NCI-H1092 treated with DMSO at 0.1 percent for 48 hours (cell line): Measurements from ENCODE around the gene ZNF865.

Experiments
- DNase-seq: peaks from one replicate; lab custom pipeline; 2025; lab: John Stamatoyannopoulos, UW

ZNF865 gene

DNA sequence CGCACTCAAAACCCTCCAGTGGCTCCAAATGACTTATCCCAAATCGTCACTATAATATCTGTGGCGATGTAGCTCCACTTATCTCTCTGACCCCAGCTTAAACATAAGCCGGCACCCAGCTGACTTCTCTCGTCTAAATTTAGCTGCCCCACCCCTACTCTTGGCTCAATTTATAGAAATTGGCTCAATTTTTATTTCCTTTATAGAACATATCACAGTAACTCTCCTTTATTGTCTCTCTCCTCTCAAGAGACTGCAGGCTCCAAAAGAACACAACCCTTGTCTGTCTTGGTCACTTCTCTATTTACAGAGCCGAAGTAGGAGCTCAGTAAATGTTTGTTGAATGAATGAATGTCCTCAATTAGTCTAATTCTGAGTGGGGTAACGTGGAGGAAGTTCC lies 18.1 kb downstream of the ZNF865 start:
- DNase-seq, result no peak

DNA sequence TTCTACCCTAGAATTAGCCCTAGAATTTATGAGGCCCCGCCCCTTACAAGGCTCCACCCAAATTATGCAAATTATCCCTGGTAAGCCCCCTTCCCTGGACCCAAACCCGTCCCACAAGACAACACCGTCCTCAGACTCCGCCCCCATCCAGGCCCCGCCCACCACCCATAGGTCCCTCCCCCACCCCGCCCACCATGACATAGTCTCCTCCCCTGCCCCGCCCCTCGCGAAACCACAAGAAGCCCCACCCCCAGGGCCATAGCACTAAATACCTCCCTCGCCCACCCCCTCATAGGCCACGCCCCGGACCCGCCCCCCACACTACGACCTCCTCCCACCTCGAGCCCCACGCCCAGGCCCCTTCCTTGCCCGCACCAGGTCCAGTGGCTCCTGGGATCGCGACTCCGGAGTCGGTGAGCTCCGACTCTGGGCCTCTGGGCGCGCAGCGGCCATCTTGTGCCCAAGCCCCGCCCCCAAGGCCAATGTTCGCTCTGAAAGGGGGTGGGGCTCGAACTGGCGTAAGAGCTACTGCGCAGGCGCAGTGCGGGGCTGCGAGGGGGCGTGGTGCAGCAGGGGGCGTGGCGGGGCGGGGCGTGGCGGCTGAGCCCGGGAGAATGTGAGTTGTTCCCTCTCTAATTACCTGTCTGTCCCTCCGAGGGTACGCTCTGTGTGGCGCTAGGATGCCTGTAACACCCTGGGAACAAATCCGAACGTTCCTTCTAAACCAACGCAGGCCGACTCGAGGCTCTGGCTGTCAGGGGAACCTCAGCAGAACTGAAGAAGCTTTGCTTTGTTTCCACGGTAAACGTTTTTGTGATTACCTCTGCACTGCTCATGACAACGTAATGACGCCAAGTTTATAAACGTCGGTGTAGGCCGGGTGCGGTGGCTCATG lies 18.9 kb downstream of the ZNF865 start, which contains the start of gene ZNF784:
TSS of gene ZNF784 (minus strand) at position 458 of the 895 bp plus-strand sequence. CDS start at position 453, 5 bp downstream.
- peak; percentile 89 for DNase-seq

DNA sequence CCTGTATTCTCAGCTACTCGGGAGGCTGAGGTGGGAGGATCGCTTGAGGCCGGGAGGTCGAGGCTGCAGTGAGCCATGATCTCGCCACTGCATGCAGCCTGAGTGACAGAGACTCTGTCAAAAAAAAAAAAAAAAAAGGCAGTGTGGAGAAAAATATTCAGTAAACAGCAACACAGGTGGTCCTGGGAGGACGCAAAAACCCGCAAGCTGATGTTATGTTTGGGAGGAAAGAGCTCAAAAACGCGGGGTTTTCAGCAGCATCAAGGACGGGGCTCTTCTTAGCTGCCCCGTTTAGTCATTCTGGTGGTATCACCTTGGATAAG lies 19.5 kb downstream of the ZNF865 start:
- DNase-seq, result no peak

DNA sequence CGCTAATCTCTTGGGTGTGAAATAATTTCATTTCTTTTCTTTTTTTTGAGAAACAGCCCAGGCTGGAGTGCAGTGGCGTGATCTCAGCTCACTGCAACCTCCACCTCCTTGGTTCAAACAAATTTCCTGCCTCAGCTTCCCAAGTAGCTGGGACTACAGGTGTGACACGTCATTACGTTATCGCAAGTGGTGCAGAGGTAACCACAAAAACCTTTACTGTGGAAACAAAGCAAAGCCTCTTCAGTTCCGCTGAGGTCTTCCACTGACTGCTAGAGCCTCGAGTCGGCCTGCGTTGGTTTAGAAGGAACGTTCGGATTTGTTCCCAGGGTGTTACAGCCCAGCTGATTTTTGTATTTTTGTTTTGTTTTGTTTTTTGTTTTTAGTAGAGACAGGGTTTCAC lies 20.9 kb downstream of the ZNF865 start:
- no peak for DNase-seq

DNA sequence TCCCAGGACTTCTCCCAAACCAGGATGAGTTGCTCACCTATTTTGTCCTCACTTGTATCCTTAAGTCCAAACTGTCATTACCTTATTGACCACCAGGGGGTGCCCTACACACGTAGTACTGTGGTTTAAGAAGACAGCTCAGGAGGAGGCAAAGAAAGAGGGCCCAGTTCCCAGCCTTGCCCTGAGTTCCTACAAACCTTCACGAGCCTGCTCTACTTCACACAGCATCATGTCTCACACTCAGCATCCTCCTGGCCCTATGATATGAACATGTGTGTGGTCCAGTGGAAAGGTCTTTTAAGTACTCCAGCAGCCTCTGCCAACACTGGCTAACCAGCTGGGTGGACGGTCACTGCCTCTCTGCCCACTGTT lies 27.0 kb downstream of the ZNF865 start:
- DNase-seq, result peak; percentile 81

DNA sequence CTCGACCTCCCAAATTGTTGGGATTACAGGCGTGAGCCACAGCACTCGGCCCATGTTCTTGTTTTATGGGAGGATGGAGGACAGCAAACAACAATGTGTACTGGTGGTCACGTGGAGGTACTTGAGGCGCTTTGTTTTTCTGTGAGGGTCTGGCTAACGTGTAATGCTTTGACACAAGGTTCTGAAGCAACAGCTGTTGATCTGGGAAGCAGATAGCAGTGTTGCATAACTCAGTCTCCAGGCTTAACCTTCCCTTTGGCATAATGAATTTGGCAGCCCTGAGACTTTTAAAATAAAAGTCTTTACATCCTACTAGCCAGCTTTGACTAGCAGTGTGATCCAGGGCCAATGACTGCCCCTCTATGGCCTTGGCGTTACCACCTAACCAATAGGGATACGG lies 28.4 kb downstream of the ZNF865 start:
- DNase-seq, result no peak

DNA sequence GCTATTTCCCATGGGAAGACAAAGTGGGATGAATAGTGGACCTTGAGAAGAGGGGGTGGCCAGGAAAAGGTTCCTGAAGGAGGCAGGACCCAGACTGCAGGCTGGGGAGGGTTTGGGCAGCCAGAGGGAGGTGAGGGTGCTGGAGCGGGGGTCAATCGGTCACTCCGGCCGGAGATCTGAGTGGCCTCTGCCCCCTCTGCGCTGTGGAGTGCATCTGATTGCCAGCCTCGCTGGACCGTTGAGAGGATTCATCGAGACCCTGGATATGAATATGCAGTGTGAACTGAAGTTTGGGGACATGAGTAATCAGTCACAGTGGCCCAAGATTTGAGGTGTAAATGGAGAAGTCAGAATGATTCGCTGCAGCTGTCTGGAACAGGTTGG lies 29.9 kb downstream of the ZNF865 start:
- DNase-seq, result no peak

DNA sequence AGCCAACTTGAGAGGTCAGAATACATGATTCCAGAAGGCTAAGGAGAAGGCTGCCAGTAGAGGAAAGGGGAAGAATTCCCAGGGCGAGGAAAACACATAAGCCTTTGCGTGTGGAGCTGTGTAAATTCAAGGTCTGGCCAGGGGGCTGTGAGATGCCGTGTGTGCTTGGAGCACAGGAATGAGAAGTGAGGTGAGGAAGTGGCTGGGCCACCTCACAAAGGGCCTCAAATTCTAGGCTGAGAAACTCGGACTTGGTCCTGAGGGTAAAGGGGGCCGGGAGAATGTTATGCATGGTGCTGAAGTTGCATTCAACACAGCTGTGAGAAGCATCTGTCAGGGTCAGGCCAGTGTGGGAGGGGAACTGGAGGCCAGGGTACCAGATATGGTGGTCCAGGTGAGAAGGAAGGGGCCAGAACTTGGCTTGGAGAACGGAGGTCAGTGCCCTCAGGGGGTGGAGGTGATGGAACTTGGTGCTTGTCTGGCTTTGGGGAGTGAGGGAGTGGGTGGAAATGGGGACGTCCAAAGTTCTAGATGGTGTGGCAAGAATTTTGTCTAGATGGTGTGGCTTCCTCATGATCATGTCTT lies 30.5 kb downstream of the ZNF865 start:
- no peak for DNase-seq

DNA sequence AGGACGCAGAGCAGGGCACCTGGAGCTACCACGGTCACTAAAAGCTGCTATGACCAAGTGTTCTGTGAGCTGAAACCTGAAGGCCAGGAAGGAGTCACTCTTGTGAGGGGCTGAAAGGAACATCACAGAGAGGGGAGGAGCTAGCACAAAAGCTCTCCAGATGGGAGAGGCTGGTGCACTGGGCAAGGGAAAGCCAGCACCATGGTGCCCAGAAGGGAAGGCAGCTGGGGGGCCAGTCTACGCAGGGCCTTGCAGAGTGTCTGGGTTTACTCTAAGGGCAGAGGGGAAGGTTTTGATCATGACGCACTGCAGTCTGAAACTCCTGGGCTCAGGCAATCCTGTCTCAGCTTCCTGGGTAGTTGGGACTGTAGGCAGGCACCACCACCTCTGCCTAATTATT lies 31.3 kb downstream of the ZNF865 start:
- DNase-seq, result no peak

DNA sequence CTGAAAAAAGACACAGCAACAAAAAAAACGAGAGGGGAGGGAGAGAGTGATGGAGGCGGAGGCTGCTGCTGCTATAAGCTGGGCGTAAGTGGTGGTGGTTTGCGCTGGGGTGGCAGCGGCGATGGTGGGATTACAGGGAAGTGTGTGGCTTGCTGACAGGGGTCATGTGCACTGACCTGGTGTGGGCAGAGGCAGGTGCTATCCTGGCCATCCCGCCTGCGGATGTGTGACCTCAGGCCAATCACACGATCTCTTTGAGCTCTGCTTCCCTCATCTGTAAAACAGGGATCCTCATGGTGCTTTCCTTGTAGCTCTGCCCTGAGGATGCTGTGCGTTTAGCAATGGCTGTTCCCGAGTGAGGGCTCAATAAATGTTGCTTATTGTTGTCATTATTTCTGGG lies 32.1 kb downstream of the ZNF865 start:
- DNase-seq, result no peak

DNA sequence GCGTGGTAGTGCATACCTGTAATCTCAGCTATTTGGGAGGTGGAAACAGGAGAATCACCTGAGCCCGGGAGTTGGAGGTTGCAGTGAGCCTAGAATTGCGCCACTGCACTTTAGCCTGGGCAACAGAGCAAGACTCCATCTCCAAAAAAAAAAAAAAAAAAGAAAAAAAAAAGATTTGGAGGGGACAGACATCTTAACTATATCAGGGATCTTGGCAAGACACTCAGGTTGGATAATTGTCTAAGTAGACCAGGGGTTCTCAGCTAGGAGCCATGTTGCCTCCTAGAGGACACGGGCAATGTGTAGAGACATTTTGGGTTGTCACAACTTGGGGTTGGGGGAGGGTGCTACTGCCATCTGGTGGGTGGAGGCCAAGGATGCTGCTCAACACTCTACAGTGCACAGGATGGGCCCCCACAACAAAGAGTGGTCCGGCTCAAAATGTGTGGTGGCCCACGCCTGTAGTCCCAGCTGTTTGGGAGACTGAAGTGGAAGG lies 33.5 kb downstream of the ZNF865 start:
- no peak for DNase-seq

DNA sequence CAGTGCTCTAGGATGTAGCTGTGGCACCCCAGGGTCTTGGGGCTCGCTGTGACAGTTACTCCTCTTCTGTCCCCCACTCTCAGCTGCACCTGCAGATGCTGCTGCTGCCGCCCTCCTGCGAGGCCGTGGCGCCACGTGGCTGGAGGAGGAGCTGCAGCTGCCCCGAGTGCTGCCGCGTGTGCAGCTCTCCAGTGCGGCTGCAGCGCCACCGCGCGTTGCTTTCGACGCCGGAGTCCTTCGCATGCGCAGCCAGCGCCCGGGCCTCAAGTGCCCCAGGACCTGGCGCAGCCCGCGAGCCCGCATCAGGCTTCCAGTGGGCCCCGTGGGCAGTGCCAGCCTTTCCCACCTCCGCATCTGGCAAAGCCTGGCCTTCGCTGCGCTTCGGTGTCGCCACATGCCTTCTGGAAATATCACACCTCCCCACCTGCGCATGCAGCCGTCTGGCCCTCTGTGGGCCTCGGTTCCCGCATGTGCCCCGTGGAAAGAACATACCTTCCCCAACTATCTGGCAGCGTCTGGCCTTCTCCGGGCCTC lies 34.7 kb downstream of the ZNF865 start:
- DNase-seq, result peak; percentile 42

DNA sequence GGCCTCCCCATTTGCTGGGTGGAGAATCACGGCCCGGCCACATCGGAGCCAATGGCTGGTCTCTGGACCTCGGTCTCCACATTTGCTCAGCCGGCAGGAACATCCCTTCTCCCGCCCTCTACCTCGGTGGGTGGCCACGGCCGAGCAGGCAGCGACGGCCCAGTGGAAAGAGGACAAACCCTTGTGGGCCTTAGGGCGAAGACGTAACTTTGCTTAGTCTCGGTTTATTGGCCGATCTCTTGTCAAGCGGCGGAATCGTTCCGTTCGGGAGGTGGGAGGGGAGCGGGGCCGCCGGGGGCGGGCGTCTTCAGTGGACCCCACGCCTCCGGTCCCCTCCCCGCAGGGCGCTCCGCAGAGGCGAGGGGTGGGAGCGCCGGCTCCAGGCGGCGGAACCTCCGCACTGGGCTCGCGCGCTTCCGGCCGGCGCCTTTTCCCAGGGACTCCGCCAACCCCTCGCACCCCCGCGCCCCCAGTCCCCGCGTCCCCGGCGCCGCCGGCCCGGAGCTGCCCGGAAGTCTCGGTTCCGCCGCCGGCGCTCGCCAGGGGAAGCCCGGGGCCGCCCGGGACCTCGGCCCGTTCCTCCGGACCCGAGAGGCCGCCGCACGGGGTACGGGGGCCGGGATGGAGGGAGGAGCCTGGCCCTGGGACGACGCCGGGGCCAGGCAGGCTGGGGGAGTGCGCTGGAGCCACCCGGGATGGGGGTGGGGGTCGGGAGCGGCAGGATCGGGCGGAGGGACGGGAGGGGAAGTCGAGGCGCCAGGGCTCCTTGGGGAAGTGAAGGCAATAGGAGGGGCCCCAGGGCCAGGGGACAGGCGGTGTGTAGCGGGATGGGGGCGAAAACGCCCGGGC lies 35.4 kb downstream of the ZNF865 start, which contains the start of gene ZNF580:
TSS of gene ZNF580 (plus strand) at position 426 of the 849 bp plus-strand sequence. CDS start 1,507 bp downstream, outside the sequence.
- DNase-seq, result peak; percentile 55

DNA sequence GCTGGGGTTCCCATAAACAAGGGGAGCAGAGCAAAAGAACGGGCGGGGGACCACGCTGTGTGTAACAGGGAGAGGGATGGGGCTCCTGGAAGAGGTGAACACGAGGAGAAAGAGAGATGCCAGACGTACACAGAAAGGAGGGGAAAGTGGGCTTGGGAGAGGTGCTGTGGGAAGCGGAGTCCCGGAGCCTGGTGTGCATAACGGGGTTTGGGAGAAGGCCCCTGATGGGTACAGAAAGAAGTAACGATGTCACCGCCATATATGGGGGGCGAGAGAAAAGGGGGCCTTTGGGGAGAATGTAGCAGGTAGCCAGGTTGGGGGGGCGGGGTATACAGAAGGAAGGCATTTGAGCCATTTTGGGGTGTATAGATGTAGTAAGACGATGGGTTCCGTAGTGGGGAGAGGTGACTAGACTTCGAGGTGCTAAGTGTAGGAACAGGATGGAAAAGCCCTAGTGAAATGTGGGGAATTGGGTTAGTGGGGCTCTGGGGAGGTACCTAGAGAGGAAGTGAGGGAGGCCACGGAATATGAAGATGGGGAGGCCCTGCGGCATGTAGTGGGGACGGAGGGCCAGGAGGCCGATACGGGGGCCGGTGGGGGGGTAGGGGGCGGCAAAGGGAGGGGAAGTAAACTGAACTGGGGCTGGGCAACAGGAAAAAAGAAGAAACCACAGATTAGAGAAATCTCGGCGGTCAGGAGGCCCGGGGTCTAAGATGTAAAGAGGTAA lies 36.1 kb downstream of the ZNF865 start:
- DNase-seq, result no peak

DNA sequence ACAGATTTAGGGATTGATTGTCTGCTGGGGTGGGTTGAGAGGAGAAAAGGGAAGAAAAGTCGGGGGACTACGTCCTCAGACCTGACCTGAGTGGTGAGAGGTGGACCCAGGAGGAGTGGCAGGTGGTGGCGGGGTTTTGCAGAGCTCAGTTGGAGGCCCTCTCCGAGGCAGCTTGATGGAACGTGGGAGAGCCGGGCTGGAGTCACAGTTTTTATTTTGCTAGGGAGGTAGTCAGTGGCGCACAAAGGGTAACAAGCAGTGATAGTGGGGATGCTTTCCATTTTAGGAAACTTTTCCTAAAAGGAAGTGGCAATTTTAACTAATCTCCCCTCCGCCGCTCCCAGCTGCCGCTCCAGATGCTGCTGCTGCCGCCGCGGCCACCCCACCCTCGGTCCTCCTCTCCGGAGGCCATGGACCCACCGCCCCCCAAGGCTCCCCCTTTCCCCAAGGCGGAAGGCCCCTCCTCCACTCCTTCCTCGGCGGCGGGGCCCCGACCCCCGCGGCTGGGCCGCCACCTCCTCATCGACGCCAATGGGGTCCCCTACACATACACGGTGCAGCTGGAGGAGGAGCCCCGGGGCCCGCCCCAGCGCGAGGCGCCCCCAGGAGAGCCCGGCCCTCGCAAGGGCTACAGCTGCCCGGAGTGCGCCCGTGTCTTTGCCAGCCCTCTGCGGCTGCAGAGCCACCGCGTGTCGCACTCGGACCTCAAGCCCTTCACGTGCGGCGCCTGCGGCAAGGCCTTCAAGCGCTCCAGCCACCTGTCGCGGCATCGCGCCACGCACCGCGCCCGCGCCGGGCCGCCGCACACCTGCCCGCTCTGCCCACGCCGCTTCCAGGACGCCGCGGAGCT lies 36.9 kb downstream of the ZNF865 start:
- no peak for DNase-seq

DNA sequence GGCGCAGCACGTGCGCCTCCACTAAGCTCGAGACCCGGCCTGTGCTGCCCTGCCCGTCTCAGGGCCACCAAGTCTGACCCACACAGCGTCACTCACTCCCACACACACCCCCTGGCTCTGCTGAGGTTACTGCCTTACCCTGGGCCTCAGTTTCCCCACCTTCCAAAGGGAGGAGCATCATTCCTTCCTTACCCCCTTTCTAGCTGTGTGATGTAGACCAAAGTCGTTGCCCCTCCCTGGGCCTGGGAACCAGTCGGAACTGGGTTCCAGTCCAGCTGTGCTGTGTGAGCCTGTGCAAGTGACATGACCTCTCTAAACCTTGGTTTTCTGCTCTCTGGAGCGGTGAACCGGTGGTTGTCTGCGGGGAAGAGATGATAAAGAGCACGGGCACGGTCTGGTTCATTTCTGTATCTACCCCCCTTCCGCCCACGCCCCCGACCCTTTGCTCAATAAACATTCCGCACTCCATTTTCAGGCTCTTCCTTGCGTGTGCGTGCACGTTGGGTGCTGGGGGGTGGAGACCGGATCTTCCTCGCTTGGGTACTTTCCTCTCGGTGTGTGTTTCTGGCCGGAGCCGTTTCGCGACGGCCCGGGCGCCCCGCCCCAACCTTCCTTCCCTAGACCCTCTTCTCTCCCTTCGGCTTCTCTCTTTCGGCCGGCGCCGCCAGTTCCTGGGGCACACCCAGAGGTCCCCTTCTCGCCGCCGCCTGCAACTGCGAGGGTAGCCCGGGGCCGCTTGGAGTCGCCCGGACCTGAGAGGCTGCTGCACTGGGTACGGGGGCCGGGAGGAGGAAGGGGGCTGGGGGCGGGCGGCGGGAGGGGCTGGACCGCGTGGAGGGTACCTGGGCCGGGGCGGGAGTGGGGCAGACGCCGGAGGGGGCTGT lies 37.8 kb downstream of the ZNF865 start, which contains the start of gene ZNF581:
TSS of gene ZNF581 (plus strand) at position 647 of the 884 bp plus-strand sequence. CDS start 923 bp downstream, outside the sequence.
- DNase-seq, result peak; percentile 52

DNA sequence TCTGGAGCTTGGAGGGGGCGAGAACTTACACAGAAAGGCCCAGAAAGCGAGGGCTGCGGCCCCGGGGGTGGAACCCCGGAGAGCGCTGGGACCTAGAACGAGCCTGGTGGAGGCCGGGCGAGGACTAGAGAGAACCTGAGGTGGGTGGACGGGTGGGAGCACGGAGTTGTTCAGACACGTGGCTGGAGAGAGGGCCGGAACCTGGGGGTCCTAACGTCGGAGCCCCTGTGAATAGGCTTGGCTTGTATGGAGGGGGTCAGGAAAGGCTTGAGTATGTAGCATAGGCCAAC lies 38.4 kb downstream of the ZNF865 start:
- no peak for DNase-seq

DNA sequence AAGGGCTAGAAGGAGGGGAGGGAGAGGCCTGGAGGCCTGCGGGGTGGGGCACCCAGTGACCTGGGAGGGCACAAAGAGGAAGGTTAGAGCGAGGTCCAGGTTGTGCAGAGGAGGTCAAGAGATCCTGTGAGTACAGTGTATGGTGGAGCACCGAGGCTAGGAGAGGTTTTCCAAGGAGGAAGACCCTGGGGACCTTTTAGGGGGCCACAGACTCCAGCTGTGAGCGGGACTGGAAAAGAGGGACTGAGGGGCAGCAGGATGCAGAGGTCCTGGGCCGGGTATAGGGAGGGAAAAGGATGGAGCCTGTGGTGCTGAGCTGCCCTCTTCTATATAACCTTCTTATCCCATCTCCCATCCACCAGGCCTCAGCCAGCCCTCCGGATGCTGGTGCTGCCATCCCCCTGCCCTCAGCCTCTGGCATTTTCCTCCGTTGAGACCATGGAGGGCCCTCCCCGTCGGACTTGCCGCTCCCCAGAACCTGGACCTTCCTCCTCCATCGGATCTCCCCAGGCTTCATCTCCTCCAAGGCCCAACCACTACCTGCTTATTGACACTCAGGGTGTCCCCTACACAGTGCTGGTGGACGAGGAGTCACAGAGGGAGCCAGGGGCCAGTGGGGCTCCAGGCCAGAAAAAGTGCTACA lies 38.9 kb downstream of the ZNF865 start:
- DNase-seq, result no peak
